Smooth muscle cell (in vitro differentiated cells): ENCODE results near the gene RAD18. TPM values are rescaled to one million over a fixed set of nuclear protein-coding genes. Genes with fewer than 3 reads are reported as not detected.
A peak's percentile ranks its signal among the peaks of the same experiment; 100 is the strongest.

ENCODE experiments used
- DNase-seq: peaks from one replicate; lab custom pipeline; 2025; ENCODE audit not compliant: unreplicated experiment; lab: John Stamatoyannopoulos, UW
- H2AFZ ChIP-seq: fragments of 200-600 bp; sonication (generic); 2 replicates; pipeline ENCODE4 v1.6.0; 2016; ENCODE audit warnings: antibody characterized with exemption, low read depth, mild to moderate bottlenecking
- H3F3A ChIP-seq: fragments of 200-600 bp; sonication (generic); 2 replicates; pipeline ENCODE4 v1.6.0; 2017; ENCODE audit warnings: antibody characterized with exemption, low read depth
- H3K27ac ChIP-seq: fragments of 200-600 bp; sonication (generic); 2 replicates; pipeline ENCODE4 v1.5.1; 2016; ENCODE audit warnings: low read depth, mild to moderate bottlenecking
- H3K27me3 ChIP-seq: fragments of 200-600 bp; sonication (generic); 2 replicates; pipeline ENCODE4 v1.6.1; 2016; ENCODE audit warnings: low read depth, mild to moderate bottlenecking
- H3K36me3 ChIP-seq: fragments of 200-600 bp; sonication (generic); 2 replicates; pipeline ENCODE4 v1.5.1; 2016; ENCODE audit warnings: low read depth
- H3K4me1 ChIP-seq: fragments of 200-600 bp; sonication (generic); 2 replicates; pipeline ENCODE4 v1.5.1; 2016; ENCODE audit warnings: low read depth
- H3K4me2 ChIP-seq: fragments of 200-600 bp; sonication (generic); 2 replicates; pipeline ENCODE4 v1.6.0; 2016; ENCODE audit warnings: mild to moderate bottlenecking
- H3K4me3 ChIP-seq: fragments of 200-600 bp; sonication (generic); 2 replicates; pipeline ENCODE4 v1.5.1; 2016; ENCODE audit warnings: mild to moderate bottlenecking
- H3K79me2 ChIP-seq: fragments of 200-600 bp; sonication (generic); 2 replicates; pipeline ENCODE4 v1.6.0; 2016; ENCODE audit warnings: low read depth, mild to moderate bottlenecking
- H3K9ac ChIP-seq: fragments of 200-600 bp; sonication (generic); 2 replicates; pipeline ENCODE4 v1.6.0; 2016; ENCODE audit warnings: low read depth
- H3K9me3 ChIP-seq: fragments of 200-600 bp; sonication (generic); replicated peaks from 2 replicates; pipeline ENCODE4 v1.5.1; 2016; ENCODE audit warnings: low read depth
- H4K20me1 ChIP-seq: fragments of 200-600 bp; sonication (generic); 2 replicates; pipeline ENCODE4 v1.6.0; 2016; ENCODE audit warnings: low read depth
- CTCF ChIP-seq: fragments of 200-600 bp; sonication (generic); IDR thresholded peaks from 2 replicates; pipeline ENCODE4 v1.5.1; 2017; ENCODE audit warnings: borderline replicate concordance, mild to moderate bottlenecking, antibody characterized with exemption; ENCODE audit not compliant: insufficient read depth, poor library complexity, severe bottlenecking
- WGBS: methylation state at CpG from one replicate; pipeline ENCODE4 v1.1.7; 2016; ENCODE audit warnings: low lambda C conversion rate; 5-methylcytosine and 5-hydroxymethylcytosine counted together
- polyA plus RNA-seq: library from polyadenylated mRNA; unstranded; fragments of >200 nt; fragmentation: Nextera tagmentation; extraction: Ambion mirVana; gene quantifications from 2 replicates; pipeline ENCODE4 v1.2.1, GENCODE V29; 2016
- total RNA-seq: library from RNA; depleted of rRNA; stranded (reverse); fragments of >200 nt; gene quantifications from 2 replicates; pipeline ENCODE4 v1.2.3, GENCODE V29; 2014

RAD18 gene
- total and polyA plus RNA-seq, 2 experiments from 2014 or later: 8.9 to 16.0 TPM

- H3K9ac ChIP-seq: no peak overlapping the region
- H3F3A ChIP-seq: peaks cover 6% of the 10 kb centered on the region
- H2AFZ ChIP-seq: no peak overlapping the region
- H3K36me3 ChIP-seq: no peaks in the 10 kb centered on the region
- H3K4me1 ChIP-seq: peaks cover 3% of the 10 kb centered on the region
- no peak overlapping the region for H3K4me2 ChIP-seq
- DNase-seq: no peak
- no peak overlapping the region for H3K4me3 ChIP-seq
- H3K27ac ChIP-seq: peak overlapping the region; percentile 85
- no peak for TF ChIP-seq CTCF
- no peaks in the 10 kb centered on the region for H3K79me2 ChIP-seq
- H3K27me3 ChIP-seq: no peaks in the 10 kb centered on the region
- H3K9me3 ChIP-seq: no peaks in the 10 kb centered on the region
- H4K20me1 ChIP-seq: no peaks in the 10 kb centered on the region
- WGBS: 95% methylated on average over 5 of the region's 5 CpGs
These were observed 20.3 kb upstream of the RAD18 start for GRCh38 chr3:8983591-8983990.

- no peak for TF ChIP-seq CTCF
- H3F3A ChIP-seq: peaks cover 6% of the 10 kb centered on the region
- H3K9me3 ChIP-seq: no peaks in the 10 kb centered on the region
- no peak overlapping the region for H3K4me3 ChIP-seq
- no peaks in the 10 kb centered on the region for H4K20me1 ChIP-seq
- H3K4me2 ChIP-seq: peak overlapping the region; percentile 64
- peak overlapping the region; percentile 85 for H3K27ac ChIP-seq
- DNase-seq: no peak
- H3K4me1 ChIP-seq: peaks cover 3% of the 10 kb centered on the region
- H3K27me3 ChIP-seq: no peaks in the 10 kb centered on the region
- 57% methylated on average over 1 of the region's 1 CpG for WGBS
- H3K36me3 ChIP-seq: no peaks in the 10 kb centered on the region
- peak overlapping the region; percentile 69 for H2AFZ ChIP-seq
- H3K79me2 ChIP-seq: no peaks in the 10 kb centered on the region
- H3K9ac ChIP-seq: peak overlapping the region; percentile 64
These were observed 19.8 kb upstream of the RAD18 start for GRCh38 chr3:8983026-8983425.

- H3K9me3 ChIP-seq: no peaks in the 10 kb centered on the region
- peak overlapping the region; percentile 64 for H3K4me2 ChIP-seq
- no peaks in the 10 kb centered on the region for H3K79me2 ChIP-seq
- no peak for TF ChIP-seq CTCF
- H3K27ac ChIP-seq: peak overlapping the region; percentile 85
- peaks cover 3% of the 10 kb centered on the region for H3K4me1 ChIP-seq
- peak overlapping the region; percentile 64 for H3K9ac ChIP-seq
- no peaks in the 10 kb centered on the region for H3K36me3 ChIP-seq
- no peak for DNase-seq
- 25% methylated on average over 5 of the region's 5 CpGs for WGBS
- H3K27me3 ChIP-seq: no peaks in the 10 kb centered on the region
- no peak overlapping the region for H3K4me3 ChIP-seq
- peak overlapping the region; percentile 69 for H2AFZ ChIP-seq
- peaks cover 6% of the 10 kb centered on the region for H3F3A ChIP-seq
- no peaks in the 10 kb centered on the region for H4K20me1 ChIP-seq
These were observed 19.2 kb upstream of the RAD18 start for GRCh38 chr3:8982509-8982908.

GRCh38 chr3:8981700-8982099 is 18.4 kb upstream of the RAD18 start:
- no peak overlapping the region for H2AFZ ChIP-seq
- H3K9ac ChIP-seq: no peak overlapping the region
- H3K79me2 ChIP-seq: no peaks in the 10 kb centered on the region
- H3K4me2 ChIP-seq: no peak overlapping the region
- TF ChIP-seq CTCF: no peak
- no peaks in the 10 kb centered on the region for H4K20me1 ChIP-seq
- H3K36me3 ChIP-seq: no peaks in the 10 kb centered on the region
- H3K4me3 ChIP-seq: no peak overlapping the region
- peaks cover 6% of the 10 kb centered on the region for H3F3A ChIP-seq
- no peaks in the 10 kb centered on the region for H3K27me3 ChIP-seq
- no peak for DNase-seq
- 94% methylated on average over 9 of the region's 9 CpGs for WGBS
- H3K9me3 ChIP-seq: no peaks in the 10 kb centered on the region
- H3K4me1 ChIP-seq: peaks cover 3% of the 10 kb centered on the region
- peak overlapping the region; percentile 58 for H3K27ac ChIP-seq
